Hepatocyte (in vitro differentiated cells): ENCODE data around the gene HSPB8.

Experiments
- EZH2 ChIP-seq: fragments of 200-600 bp; sonication (generic); IDR thresholded peaks from 2 replicates; pipeline ENCODE4 v1.6.1; 2016; ENCODE audit warnings: antibody characterized with exemption, mild to moderate bottlenecking, borderline replicate concordance
- TF ChIP-seq, protein P1 (sequence below): fragments of 200-600 bp; sonication (generic); IDR thresholded peaks from 2 replicates; pipeline ENCODE4 v1.5.1; 2016; ENCODE audit warnings: antibody characterized with exemption, mild to moderate bottlenecking; ENCODE audit not compliant: poor library complexity

DNA sequence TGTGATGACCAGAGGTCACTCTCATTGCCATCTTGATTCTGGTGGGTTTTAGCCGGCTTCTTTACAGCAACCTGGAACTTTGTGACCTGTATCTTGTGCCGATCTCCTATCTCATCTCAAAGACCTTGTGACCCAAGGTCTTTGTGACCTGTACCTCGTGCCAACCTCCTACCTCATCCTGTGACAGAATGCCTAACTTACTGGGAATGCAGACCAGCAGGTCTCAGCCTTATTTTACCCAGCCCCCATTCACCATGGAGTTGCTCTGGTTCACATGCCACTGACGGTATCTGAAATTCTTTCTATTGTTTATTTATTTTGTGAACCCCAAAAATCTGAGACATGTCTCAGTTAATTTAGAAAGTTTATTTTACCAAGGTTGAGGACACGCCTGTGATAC lies 7.4 kb upstream of the HSPB8 start:
- TF ChIP-seq, protein P1, sequence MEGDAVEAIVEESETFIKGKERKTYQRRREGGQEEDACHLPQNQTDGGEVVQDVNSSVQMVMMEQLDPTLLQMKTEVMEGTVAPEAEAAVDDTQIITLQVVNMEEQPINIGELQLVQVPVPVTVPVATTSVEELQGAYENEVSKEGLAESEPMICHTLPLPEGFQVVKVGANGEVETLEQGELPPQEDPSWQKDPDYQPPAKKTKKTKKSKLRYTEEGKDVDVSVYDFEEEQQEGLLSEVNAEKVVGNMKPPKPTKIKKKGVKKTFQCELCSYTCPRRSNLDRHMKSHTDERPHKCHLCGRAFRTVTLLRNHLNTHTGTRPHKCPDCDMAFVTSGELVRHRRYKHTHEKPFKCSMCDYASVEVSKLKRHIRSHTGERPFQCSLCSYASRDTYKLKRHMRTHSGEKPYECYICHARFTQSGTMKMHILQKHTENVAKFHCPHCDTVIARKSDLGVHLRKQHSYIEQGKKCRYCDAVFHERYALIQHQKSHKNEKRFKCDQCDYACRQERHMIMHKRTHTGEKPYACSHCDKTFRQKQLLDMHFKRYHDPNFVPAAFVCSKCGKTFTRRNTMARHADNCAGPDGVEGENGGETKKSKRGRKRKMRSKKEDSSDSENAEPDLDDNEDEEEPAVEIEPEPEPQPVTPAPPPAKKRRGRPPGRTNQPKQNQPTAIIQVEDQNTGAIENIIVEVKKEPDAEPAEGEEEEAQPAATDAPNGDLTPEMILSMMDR = no peak
- TF ChIP-seq EZH2 = no peak
